PC-3 (cell line): ENCODE data around the gene GAB4.

Experiments used
- EZH2 ChIP-seq: fragments of 300-600 bp; sonication (generic); IDR thresholded peaks from one replicate; pipeline ENCODE4 v1.6.1; 2017; ENCODE audit warnings: antibody characterized with exemption, mild to moderate bottlenecking, low read length; ENCODE audit not compliant: unreplicated experiment
- EZH2phosphoT487 ChIP-seq: fragments of 300-600 bp; sonication (generic); IDR thresholded peaks from 2 replicates; pipeline ENCODE4 v1.6.1; 2018; ENCODE audit warnings: mild to moderate bottlenecking, antibody characterized with exemption, low read length, borderline replicate concordance
- TF ChIP-seq, protein P1 (sequence below): fragments of 300-600 bp; sonication (generic); conservative IDR thresholded peaks from 2 replicates; pipeline ENCODE4 v1.5.1; 2017; ENCODE audit warnings: antibody characterized with exemption, low read depth, mild to moderate bottlenecking, low read length

DNA sequence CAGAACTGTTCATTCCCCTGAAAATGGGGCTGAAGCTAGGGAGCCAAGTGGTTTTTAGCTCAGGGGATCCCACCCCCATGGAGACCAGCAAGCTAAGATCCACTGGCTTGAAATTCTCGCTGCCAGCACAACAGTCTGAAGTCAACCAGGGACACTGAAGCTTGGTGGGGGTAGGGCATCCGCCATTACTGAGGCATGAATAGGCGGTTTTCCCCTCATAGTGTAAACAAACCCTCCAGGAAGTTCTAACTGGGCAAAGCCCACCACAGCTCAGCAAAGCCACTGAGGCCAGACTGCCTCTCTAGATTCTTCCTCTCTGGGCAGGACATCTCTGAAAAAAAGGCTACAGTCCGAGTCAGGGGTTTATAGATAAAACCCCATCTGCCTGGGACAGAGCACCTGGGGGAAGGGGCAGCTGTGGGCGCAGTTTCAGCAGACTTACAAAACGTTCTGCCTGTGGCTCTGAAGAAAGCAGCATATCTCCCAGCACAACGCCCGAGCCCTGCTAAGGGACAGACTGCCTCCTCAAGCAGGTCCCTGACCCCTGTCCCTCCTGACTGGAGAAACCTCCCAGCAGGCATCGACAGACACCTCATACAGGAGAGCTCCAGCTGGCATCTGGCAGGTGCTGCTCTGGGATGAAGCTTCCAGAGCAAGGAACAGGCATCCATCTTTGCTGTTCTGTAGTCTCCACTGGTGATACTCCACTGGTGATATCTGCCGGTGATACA, 32.7 kb downstream of the GAB4 start:
- TF ChIP-seq, protein P1, sequence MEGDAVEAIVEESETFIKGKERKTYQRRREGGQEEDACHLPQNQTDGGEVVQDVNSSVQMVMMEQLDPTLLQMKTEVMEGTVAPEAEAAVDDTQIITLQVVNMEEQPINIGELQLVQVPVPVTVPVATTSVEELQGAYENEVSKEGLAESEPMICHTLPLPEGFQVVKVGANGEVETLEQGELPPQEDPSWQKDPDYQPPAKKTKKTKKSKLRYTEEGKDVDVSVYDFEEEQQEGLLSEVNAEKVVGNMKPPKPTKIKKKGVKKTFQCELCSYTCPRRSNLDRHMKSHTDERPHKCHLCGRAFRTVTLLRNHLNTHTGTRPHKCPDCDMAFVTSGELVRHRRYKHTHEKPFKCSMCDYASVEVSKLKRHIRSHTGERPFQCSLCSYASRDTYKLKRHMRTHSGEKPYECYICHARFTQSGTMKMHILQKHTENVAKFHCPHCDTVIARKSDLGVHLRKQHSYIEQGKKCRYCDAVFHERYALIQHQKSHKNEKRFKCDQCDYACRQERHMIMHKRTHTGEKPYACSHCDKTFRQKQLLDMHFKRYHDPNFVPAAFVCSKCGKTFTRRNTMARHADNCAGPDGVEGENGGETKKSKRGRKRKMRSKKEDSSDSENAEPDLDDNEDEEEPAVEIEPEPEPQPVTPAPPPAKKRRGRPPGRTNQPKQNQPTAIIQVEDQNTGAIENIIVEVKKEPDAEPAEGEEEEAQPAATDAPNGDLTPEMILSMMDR: no peak
- TF ChIP-seq EZH2 (no peak), EZH2phosphoT487 (no peak)
